NCI-H146 treated with DMSO at 0.1 percent for 48 hours (cell line): ENCODE data around the gene RHBDF1.

Experiments used
- DNase-seq: peaks from one replicate; lab custom pipeline; 2025; ENCODE audit not compliant: unreplicated experiment; lab: John Stamatoyannopoulos, UW

Gene RHBDF1

DNA sequence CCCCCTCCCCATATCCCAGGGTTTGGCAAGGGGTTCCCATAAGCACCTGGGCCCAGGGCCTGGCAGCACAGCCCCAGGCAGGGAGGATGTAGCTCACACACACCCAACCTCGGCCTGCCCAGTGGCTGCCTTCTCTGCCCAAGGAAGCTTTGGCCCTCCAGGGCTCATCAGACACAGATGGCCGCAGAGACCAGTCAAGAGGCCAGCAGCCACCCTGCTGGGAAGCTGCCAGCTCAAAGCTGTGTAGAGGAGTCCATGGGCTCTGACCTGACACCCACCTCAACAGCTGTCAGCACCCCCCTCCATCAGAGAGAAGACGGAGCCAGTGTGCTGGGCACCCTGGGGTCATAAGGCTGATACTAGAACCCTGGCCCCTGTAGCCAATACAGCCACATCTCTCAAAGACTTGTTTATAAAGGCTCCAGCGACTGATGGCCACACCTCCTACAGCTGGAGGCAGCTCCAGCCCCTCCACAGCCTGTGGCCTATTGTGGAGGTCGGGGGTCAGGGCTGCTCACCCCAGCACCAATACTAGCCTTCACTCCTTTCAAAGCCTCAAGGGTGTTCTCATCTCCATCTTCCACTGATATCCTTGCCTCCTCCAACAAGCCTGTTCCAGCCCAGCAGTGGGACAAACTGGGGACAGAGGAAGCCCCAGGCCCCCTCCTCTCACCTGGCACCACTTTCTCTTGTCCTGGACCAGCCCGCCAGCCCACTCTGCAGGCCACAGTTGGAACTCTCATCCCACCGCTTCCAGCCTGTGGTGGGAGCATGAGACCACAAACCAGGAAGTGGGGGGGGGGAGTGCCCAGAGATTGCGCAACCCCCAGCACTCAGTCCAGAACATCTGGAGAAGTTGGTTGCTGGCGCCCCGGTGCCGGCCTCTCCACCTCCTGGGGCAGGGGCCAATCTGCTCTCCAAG is 3.4 kb upstream of the RHBDF1 start:
- no peak for DNase-seq

DNA sequence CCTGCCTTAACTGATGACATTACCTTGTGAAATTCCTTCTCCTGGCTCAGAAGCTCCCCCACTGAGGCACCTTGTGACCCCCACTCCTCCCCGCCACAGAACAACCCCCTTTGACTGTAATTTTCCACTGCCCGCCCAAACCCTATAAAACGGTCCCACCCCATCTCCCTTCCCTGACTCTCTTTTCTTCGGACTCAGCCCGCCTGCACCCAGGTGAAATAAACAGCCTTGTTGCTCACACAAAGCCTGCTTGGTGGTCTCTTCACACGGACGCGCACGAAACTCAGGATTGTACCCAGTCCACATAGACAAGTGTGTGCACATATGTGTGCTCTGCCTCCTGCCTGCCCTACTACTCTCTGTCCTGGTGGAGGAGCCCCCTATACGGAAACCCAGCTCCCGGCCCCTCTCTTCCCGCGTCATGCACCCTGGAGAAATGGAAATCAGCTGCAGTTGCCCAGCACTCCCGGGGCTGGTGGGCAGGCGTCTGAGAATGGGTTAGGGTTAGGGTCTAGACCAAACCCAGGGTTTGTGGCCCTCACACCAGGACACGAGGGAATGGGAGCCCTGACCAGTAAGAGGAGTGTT is 2.4 kb upstream of the RHBDF1 start:
- DNase-seq: no peak

DNA sequence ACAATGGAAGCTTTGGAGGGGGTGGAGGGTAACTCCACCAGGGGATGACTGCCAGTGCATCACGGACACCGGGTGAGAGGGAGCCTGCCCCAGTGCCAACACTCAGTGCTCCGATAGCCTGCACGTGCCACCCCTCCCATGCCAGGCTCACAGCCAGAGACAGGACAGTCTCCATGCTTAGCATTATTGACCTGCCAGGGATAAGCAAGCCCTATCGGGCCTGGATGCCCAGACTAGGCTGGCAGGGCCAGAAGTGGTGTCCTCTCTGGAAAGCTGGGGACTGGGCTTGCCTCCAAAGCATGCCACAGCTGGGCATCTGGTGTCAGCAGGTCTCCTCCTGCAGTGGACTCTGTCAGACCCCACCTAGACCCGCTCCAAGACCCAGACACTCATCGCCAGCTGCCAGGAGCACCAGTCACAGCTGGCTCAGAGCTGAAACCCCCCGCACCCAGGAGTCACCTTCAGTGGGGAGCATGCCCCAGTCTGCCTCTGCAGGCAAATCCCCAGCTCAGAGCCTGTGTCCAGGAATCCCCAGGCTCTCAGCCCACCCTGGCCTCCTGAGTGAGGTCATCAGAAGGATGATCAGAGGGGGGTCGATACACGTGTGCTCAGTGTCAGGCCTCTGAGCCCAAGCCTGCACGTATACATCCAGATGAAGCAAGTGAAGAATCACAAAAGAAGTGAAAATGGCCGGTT is 1.8 kb upstream of the RHBDF1 start:
- DNase-seq: no peak

DNA sequence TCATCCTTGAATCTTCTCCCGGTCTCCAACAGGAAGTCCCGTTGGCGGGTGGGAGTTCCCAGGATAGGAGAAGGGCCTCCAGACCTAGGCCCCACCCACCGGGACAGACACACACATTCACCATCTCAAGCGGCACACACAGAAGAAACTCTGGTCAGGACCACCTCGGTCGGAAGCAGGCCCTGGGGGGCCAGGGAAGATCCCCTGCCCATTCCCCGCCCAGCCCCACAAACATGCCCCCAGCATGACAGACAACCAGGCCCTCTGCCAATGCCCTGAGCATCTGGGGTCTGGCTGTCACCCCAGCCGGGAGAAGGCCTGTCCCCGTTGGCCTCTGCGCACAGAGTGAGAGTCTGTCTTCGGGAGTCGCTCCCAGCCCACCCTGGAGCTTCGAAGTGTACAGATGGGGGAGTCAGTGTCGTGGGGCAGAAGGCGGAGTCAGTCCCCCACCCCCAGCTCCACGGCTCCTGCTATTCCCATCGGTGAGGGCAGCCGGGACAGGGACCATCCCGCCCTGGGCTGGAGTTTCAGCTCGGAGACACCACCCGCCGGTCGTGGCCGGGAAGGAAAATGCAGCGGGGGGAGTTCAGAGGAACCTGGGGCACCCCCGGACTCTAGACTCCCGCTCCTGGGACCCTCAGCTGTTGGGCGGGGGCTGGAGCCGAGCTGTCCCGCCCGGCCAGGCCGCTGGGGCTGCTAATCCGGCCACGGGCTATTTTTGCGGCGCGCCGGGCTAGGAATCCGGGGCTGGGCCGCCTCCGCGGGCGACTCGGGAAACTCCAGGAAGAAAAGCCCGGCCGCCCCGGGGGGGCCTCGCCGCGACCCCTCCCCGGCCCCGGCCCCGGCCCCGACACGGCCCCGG is 660 bp downstream of the RHBDF1 start:
- no peak for DNase-seq

DNA sequence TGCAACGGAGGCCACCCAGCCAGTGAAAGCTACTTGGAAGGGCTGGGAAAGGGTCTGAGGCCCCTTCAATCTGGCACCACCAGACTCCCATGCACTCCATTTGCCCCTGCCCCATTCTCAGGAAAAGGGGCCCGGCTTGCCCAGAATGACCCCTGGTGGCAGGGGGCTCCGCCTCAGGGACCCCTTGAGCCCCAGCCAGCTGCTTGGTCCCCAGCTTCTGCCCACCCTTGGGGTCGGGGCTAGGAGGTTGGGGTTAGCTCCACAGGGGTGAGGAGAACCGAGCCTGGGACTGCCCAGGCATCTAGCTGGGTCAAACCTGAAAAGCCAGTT is 1.3 kb downstream of the RHBDF1 start:
- no peak for DNase-seq

DNA sequence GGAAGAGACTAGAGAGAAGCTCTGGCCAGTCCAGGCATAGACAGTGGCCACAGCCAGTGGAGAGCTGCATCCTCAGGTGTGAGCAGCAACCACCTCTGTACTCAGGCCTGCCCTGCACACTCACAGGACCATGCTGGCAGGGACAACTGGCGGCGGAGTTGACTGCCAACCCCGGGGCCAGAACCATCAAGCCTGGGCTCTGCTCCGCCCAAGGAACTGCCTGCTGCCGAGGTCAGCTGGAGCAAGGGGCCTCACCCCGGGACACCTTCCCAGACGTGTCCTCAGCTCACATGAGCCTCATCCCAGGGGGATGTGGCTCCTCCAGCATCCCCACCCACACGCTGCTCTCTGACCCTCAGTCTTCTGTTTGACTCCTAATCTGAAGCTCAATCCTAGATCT is 3.2 kb downstream of the RHBDF1 start:
- no peak for DNase-seq

DNA sequence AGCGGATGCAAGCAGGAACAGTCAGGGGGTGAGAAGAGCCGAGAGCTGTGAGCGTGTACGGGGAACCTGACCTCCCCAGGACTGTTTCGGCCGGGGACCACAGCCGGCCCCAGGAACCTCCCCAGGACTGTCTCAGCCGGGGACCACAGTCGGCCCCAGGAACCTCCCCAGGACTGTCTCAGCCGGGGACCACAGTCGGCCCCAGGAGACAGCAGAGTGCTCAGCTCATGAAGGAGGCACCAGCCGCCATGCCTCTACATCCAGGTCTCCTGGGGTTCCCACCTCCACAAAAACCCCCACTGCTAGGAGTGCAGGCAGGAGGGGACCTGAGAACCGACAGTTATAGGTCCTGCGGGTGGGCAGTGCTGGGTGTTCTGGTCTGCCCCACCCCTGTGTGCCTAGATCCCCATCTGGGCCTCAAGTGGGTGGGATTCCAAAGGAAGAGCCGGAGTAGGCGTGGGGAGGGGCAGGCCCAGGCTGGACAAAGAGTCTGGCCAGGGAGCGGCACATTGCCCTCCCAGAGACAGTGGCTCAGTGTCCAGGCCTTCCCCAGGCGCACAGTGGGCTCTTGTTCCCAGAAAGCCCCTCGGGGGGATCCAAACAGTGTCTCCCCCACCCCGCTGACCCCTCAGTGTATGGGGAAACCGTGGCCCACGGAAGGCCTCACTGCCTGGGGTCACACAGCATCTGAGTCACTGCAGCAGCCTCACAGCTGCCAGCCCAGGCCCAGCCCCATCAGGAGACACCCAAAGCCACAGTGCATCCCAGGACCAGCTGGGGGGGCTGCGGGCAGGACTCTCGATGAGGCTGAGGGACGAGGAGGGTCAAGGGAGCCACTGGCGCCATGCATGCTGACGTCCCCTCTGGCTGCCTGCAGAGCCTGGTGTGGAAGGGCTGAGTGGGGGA is 4.3 kb downstream of the RHBDF1 start:
- no peak for DNase-seq

DNA sequence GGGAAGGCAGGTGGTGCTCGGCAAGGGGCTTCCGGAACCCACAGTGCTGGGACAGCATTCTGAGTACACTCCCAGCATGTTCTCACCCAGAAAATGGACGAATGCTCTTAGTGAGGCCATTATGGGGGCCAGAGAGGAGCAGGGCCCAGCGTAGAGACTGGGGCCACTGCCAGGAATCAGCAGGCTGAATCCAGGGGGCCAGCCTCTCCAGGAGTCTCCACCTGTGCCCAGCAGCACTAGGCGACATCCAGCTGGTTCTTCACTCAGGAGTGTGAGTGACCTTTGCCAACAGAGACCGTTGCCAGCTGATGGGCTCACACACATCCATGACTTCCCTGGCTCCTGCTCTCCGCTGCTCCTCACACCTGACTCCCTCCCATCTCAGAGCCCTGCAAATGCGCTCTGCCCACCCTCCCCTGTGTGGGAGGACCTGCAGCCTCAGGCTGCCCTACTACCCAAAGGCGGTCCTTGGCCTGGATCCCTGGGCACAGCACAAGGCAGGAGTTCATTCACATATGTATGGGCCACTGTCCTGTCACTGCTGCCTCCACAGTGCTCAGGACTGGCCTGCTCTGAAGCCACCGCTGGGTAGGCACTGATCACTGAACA is 5.1 kb downstream of the RHBDF1 start:
- DNase-seq: peak; percentile 33

DNA sequence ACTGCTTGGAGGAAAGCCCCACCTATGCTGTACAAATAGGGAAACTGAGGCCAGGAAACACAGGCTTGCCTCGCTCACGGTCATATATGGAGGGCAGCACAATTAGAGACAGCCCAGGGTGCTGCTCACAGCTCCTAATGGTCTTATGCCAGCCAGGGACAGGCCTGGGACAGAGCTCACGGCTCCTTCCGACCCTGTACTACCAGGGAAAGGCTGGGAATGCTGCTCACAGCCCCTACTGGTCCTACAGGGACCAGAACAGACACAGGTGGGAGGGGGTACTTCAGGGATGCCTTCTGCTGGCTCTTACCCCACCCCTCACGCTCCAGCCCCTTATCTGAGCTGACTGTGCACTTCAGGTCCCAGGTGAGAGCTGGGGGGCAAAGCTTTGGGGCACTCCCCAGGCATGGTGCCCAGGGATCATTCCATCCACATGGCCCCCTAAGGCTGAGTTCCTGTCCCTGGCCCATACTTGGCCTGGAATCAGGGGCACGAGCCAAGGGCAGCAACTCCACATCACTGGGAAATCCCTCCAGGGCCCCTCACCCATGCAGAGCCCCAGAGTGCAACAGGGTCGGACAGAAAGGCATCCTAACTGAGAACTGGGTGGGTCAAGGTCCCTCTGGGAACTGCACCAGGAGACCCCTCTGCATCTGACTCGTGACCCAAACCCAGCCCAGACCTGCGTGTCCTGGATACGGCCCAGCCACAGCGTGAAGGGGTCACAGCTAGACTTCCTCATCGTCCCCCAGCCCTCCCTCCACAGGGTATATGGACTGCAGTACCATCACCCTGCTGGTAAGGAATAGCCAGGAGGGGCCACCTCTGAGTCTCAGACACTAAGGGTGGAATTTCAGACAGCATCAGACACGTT is 5.9 kb downstream of the RHBDF1 start:
- DNase-seq: no peak

DNA sequence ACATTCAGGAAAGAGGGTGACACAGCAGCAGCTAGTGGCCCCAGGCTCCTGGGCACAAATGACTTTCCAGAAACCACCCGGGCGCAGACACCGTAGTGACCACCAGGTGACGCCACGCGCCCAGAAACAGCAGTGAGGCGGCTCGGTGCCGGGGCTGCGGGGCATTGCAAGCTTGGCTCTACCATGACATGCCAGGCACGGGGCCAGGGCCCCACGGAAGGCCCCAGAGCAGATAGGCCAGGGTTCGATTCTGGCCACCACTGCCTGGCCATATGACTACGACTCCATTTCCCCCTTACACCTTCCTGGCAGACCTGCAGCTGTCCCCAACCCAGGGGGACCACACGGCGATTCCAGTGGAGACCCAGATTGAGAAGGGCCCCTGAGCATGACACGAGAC is 6.7 kb downstream of the RHBDF1 start:
- peak; percentile 38 for DNase-seq

DNA sequence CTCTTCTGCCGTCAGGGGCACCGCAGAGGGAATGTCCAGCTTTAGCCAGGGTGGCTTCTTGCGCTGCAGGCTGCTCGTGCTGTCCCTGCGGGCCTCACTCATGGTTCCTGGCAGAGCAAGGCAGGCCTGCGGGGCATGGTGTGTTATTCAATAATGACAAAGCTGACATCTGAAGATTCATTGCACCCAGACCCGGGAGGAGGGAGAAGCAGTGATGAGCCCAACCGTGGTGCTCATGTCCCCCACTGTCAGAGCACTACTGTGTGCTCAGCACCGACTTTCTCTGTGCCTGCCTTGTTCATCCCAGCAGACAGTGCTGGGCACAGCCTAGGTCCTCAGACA is 7.5 kb downstream of the RHBDF1 start:
- DNase-seq: no peak

DNA sequence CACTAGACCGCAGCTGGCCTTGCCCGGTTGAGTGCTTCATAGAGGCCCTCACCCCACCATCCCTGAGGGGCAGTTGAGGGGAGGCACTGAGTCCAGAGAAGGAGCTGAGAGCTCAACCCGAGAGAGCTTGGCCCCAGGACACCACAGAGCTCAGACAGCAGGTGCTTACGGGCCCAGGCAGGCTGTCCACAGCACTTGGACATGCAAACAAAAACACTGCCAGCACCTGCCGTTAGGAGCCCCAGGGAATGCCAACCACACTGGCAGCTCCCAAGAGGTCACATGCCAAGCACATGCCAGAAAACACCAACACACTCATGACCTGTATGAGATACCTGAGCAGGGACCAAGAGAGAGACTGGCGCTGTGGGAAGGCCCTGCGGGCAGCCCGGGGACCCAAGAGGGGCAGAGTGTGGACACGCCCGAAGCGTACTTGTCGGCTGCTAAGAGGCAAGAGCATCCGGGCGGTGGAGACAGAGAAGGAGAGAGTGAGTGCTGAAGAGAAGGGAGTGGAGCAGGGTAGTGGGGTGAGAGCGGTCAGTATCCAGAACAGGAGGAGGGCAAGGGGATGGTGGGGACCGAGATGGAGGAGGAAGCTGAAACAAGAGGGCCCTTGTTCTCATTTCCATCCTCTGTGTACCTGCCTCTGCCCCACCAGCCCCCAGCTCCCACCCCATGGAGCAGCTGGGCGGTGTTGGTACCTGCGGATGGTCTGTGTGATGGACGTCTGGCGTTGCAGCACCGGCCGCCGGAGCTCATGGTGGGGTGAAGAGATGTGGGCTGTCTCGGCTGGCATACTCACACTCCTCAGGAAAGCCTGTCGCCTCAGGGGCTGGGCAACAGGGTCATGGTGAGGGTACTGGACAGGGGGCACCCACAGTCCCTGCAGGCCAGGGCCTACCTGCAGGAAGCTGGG is 8.2 kb downstream of the RHBDF1 start:
- DNase-seq: no peak

DNA sequence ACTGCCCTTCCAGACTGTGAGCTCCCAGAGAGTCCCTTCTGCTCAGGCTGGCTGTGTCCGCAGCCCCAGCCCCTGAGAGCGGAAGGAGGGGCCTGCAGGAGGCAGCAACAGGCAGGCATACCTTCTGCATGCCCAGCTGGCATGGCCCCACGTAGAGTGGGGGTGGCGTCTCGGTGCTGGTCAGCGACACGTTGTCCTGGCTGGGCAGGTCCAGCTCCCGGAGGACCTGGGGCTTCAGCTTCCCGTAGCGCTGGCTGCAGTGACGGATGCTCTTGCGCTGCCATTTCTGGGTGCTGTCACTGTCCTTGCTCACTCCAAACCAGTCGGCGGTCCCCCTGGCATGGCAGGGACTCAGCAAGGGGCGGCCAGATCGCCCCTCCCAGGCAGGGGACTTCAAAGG is 9.0 kb downstream of the RHBDF1 start:
- DNase-seq: no peak

DNA sequence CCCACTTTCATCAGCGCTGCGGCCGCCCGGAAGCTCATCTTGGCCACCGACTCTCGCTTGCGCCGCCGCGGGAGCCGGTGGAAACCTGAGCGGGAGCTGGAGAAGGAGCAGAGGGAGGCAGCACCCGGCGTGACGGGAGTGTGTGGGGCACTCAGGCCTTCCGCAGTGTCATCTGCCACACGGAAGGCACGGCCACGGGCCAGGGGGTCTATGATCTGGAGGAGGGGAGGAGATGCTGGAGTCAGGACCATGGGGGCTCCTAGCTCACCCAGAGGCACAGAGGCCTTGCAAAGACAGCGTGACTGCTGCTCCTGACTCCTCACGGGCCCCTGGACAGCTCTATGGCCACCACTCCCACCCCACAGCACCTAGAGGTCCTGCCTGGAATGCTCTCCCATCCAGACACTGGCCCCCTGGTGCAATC is 9.5 kb downstream of the RHBDF1 start:
- DNase-seq: no peak

DNA sequence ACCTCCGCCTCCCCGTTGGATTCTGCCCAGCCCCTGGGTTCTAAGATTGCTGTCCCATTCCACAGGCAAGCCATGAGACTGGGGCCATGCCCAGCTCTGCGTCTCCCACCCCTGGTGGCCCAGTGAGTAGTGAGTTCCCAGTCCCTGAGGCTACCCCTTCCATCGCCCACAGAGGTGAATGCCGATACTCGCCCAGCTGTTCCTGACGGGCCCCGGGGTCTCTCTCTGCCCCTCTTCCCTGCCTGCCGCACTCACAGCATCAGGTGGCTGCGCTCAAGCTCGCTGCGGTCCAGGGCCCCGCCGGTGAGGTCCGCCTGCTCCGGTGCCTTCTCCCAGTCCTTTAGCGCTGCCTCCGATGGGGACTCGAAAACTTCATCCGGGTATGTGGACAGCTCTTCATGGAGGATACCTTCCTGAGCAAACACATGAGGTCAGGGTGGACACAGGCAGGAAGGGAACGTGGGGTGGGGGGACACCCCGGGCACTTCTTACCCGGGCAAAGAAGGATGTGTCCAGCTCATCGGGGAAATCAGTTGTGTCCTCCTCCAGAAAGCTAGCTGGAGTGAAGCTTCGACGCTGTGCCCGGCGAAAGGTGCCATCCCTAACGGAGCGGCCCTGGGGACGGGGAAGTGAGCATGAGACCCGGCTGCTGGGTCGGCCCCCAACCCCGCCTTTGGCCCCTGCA is 10.0 kb downstream of the RHBDF1 start:
- DNase-seq: no peak

DNA sequence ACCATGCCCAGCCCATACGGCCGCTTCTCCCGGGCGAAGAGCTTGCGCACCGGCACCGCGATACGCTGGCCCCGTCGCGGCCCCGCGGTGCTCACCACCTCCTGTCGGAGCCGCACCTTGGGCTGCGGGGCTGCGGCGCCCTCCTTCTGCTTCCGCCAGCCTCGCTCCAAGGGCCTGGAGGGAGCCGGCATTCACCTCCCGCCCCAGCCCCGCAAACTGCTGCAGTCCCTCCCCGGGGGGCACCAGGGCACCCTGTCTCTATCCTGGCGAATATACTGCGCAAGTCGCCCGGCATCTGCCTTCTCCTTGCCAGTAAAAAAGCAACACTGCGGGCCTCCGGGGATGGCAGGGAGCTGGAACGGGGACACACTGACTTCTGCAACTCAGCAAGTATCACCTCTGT is 10.6 kb downstream of the RHBDF1 start:
- no peak for DNase-seq
